DMS79 treated with DMSO at 0.1 percent for 48 hours (cell line): ENCODE measurements around the gene MT1G.
"Not testable (repeated sequence)": the region's sequence is repeated elsewhere in the genome, so short reads cannot be mapped to it uniquely, and the experiment has no call there.

Experiments
- DNase-seq: peaks from one replicate; lab custom pipeline; 2025; lab: John Stamatoyannopoulos, UW

MT1G gene

GRCh38 chr16:56665286-56666261, 2.3 kb downstream of the MT1G start:
- not testable (repeated sequence) for DNase-seq

GRCh38 chr16:56664506-56664905, 3.4 kb downstream of the MT1G start:
- no peak for DNase-seq

GRCh38 chr16:56662357-56663354, 5.2 kb downstream of the MT1G start:
- no peak for DNase-seq

GRCh38 chr16:56658327-56658875, 9.5 kb downstream of the MT1G start:
- peak; percentile 2 for DNase-seq

GRCh38 chr16:56657555-56658326, 10.1 kb downstream of the MT1G start, which contains the start of gene MT1F:
TSS of gene MT1F (plus strand) at chr16:56657959. CDS start at chr16:56658059, 100 bp downstream.
- DNase-seq, result peak; percentile 42

- no peak for DNase-seq
These were observed 14.6 kb downstream of the MT1G start for GRCh38 chr16:56653218-56653617.

- DNase-seq, result no peak
These were observed 15.3 kb downstream of the MT1G start for GRCh38 chr16:56652600-56652999.

GRCh38 chr16:56651586-56651985, 16.3 kb downstream of the MT1G start, which contains the start of gene MT1B:
TSS of gene MT1B (plus strand) at chr16:56651886. CDS start at chr16:56651954, 68 bp downstream.
- DNase-seq, result no peak

GRCh38 chr16:56649820-56650219, 18.0 kb downstream of the MT1G start:
- no peak for DNase-seq

GRCh38 chr16:56649271-56649670, 18.6 kb downstream of the MT1G start:
- DNase-seq, result no peak

- no peak for DNase-seq
These were observed 20.0 kb downstream of the MT1G start for GRCh38 chr16:56647641-56648431.

- DNase-seq, result no peak
These were observed 22.0 kb downstream of the MT1G start for GRCh38 chr16:56645838-56646237.

GRCh38 chr16:56645311-56645710, 22.6 kb downstream of the MT1G start:
- no peak for DNase-seq

- DNase-seq, result no peak
These were observed 24.0 kb downstream of the MT1G start for GRCh38 chr16:56643833-56644232.

GRCh38 chr16:56643080-56643778, 24.6 kb downstream of the MT1G start:
- DNase-seq, result no peak

- no peak for DNase-seq
These were observed 26.7 kb downstream of the MT1G start for GRCh38 chr16:56641166-56641565.

GRCh38 chr16:56640076-56640475, 27.8 kb downstream of the MT1G start:
- no peak for DNase-seq

- no peak for DNase-seq
These were observed 28.8 kb downstream of the MT1G start for GRCh38 chr16:56639045-56639444.
